PC-9 (cell line): ENCODE results near the gene HBP1.

Experiments used
- CTCF ChIP-seq: fragments of 200-600 bp; sonication (generic); conservative IDR thresholded peaks from 2 replicates; pipeline ENCODE4 v1.6.1; 2017; ENCODE audit warnings: mixed run types, antibody characterized with exemption, mild to moderate bottlenecking, moderate library complexity
- EZH2 ChIP-seq: fragments of 200-600 bp; sonication (generic); IDR thresholded peaks from 2 replicates; pipeline ENCODE4 v1.8.0; 2017; ENCODE audit warnings: antibody characterized with exemption, low read depth

- TF ChIP-seq CTCF (no peak), EZH2 (no peak)
These were observed 43.9 kb downstream of the HBP1 start for GRCh38 chr7:107212725-107213124.
